HEK293 (cell line): ENCODE results near the gene MRGPRX2.

ENCODE experiments used
- BCL6B ChIP-seq: fragments of 450-650 bp; formaldehyde crosslinking; IDR thresholded peaks from 2 replicates; pipeline ENCODE4 v1.5.1; 2017; ENCODE audit warnings: missing biosample characterization, missing genetic modification characterization
- CTCF ChIP-seq: fragments of 450-650 bp; formaldehyde crosslinking; IDR thresholded peaks from 2 replicates; pipeline ENCODE4 v1.5.1; 2016; ENCODE audit warnings: missing biosample characterization, missing genetic modification characterization
- FEZF1 ChIP-seq: fragments of 450-650 bp; formaldehyde crosslinking; IDR thresholded peaks from 2 replicates; pipeline ENCODE4 v1.5.1; 2016; ENCODE audit warnings: missing biosample characterization, missing genetic modification characterization
- GLIS2 ChIP-seq: fragments of 450-650 bp; formaldehyde crosslinking; IDR thresholded peaks from 2 replicates; pipeline ENCODE4 v1.5.1; 2016; ENCODE audit warnings: missing biosample characterization, missing genetic modification characterization
- MYNN ChIP-seq: fragments of 450-650 bp; formaldehyde crosslinking; IDR thresholded peaks from 2 replicates; pipeline ENCODE4 v1.5.1; 2016; ENCODE audit warnings: missing biosample characterization, missing genetic modification characterization, borderline replicate concordance
- PATZ1 ChIP-seq: fragments of 450-650 bp; formaldehyde crosslinking; IDR thresholded peaks from 2 replicates; pipeline ENCODE4 v1.5.1; 2016; ENCODE audit warnings: missing biosample characterization, missing genetic modification characterization
- PRDM10 ChIP-seq: fragments of 450-650 bp; formaldehyde crosslinking; IDR thresholded peaks from 2 replicates; pipeline ENCODE4 v1.5.1; 2016; ENCODE audit warnings: missing biosample characterization, missing genetic modification characterization
- ZBTB17 ChIP-seq: fragments of 450-650 bp; formaldehyde crosslinking; IDR thresholded peaks from 2 replicates; pipeline ENCODE4 v1.5.1; 2016; ENCODE audit warnings: missing biosample characterization, missing genetic modification characterization
- ZBTB48 ChIP-seq: fragments of 450-650 bp; formaldehyde crosslinking; IDR thresholded peaks from 2 replicates; pipeline ENCODE4 v1.5.1; 2016; ENCODE audit warnings: missing biosample characterization, missing genetic modification characterization
- ZFP69B ChIP-seq: fragments of 450-650 bp; formaldehyde crosslinking; IDR thresholded peaks from 2 replicates; pipeline ENCODE4 v1.5.1; 2016; ENCODE audit warnings: missing biosample characterization, missing genetic modification characterization
- ZNF146 ChIP-seq: fragments of 450-650 bp; formaldehyde crosslinking; IDR thresholded peaks from 2 replicates; pipeline ENCODE4 v1.5.1; 2016; ENCODE audit warnings: missing biosample characterization, missing genetic modification characterization
- ZNF211 ChIP-seq: fragments of 450-650 bp; formaldehyde crosslinking; IDR thresholded peaks from 2 replicates; pipeline ENCODE4 v1.5.1; 2016; ENCODE audit warnings: low read depth, missing biosample characterization, missing genetic modification characterization
- ZNF223 ChIP-seq: fragments of 450-650 bp; formaldehyde crosslinking; IDR thresholded peaks from 2 replicates; pipeline ENCODE4 v1.5.1; 2016; ENCODE audit warnings: missing biosample characterization, missing genetic modification characterization
- ZNF274 ChIP-seq, 2 experiments: fragments of 200-500 bp in 1 of 2; fragments of 450-650 bp in 1 of 2; sonication (Bioruptor generic) in 1 of 2; formaldehyde crosslinking in 1 of 2; IDR thresholded peaks; 2 replicates each; pipeline versions ENCODE4 v1.5.1 to v1.6.1; 2014 to 2016; ENCODE audit warnings: borderline replicate concordance in 1 of 2, inconsistent platforms in 1 of 2, low read length in 1 of 2, missing biosample characterization in 1 of 2, missing genetic modification characterization in 1 of 2
- ZNF394 ChIP-seq: fragments of 450-650 bp; formaldehyde crosslinking; IDR thresholded peaks from 2 replicates; pipeline ENCODE4 v1.5.1; 2016; ENCODE audit warnings: missing biosample characterization, missing genetic modification characterization, mild to moderate bottlenecking, moderate library complexity, borderline replicate concordance
- ZNF423 ChIP-seq: fragments of 450-650 bp; formaldehyde crosslinking; IDR thresholded peaks from 2 replicates; pipeline ENCODE4 v1.5.1; 2016; ENCODE audit warnings: missing biosample characterization, missing genetic modification characterization
- ZNF518A ChIP-seq: fragments of 450-650 bp; formaldehyde crosslinking; conservative IDR thresholded peaks from 2 replicates; pipeline ENCODE4 v1.5.1; 2016; ENCODE audit warnings: low read depth, missing biosample characterization, missing genetic modification characterization
- ZNF549 ChIP-seq: fragments of 450-650 bp; IDR thresholded peaks from 2 replicates; pipeline ENCODE4 v1.5.1; 2018; ENCODE audit warnings: missing biosample characterization, missing genetic modification characterization, mild to moderate bottlenecking, inconsistent platforms, moderate library complexity
- ZNF624 ChIP-seq: fragments of 450-650 bp; formaldehyde crosslinking; IDR thresholded peaks from 2 replicates; pipeline ENCODE4 v1.5.1; 2017; ENCODE audit warnings: missing biosample characterization, missing genetic modification characterization
- ZNF654 ChIP-seq: fragments of 450-650 bp; formaldehyde crosslinking; IDR thresholded peaks from 2 replicates; pipeline ENCODE4 v1.5.1; 2016; ENCODE audit warnings: low read depth, missing biosample characterization, missing genetic modification characterization
- ZNF658 ChIP-seq: fragments of 450-650 bp; formaldehyde crosslinking; IDR thresholded peaks from 2 replicates; pipeline ENCODE4; 2016; ENCODE audit warnings: missing biosample characterization, missing genetic modification characterization
- ZNF776 ChIP-seq: fragments of 450-650 bp; formaldehyde crosslinking; IDR thresholded peaks from 2 replicates; pipeline ENCODE4 v1.5.0; 2017; ENCODE audit warnings: missing biosample characterization, missing genetic modification characterization, borderline replicate concordance
- ZNF791 ChIP-seq: fragments of 450-650 bp; formaldehyde crosslinking; IDR thresholded peaks from 2 replicates; pipeline ENCODE4 v1.5.1; 2016; ENCODE audit warnings: missing biosample characterization, missing genetic modification characterization
- ZNF837 ChIP-seq: fragments of 450-650 bp; formaldehyde crosslinking; IDR thresholded peaks from 2 replicates; pipeline ENCODE4 v1.5.1; 2016; ENCODE audit warnings: missing biosample characterization, missing genetic modification characterization
- ZSCAN4 ChIP-seq: fragments of 450-650 bp; formaldehyde crosslinking; IDR thresholded peaks from 2 replicates; pipeline ENCODE4 v1.5.1; 2017; ENCODE audit warnings: missing biosample characterization, missing genetic modification characterization

Gene MRGPRX2

GRCh38 chr11:19071255-19071654 lies 10.7 kb upstream of the MRGPRX2 start (continued):
- TF ChIP-seq ZNF394 (tag by site-specific recombination) = no peak; the same call in 1 of the 2 replicates
- no peak for TF ChIP-seq ZNF837 (tag by site-specific recombination)
- TF ChIP-seq PATZ1 (tag by site-specific recombination) = peak; percentile 40; the same call in 1 of the 2 replicates
- TF ChIP-seq ZNF624 (tag by site-specific recombination) = no peak
- TF ChIP-seq ZNF658 = no peak
- peak; percentile 100 for TF ChIP-seq ZNF654 (tag by site-specific recombination)
- no peak for TF ChIP-seq ZFP69B
- no peak for TF ChIP-seq GLIS2 (tag by site-specific recombination)
- no peak for TF ChIP-seq ZNF211 (tag by site-specific recombination)
- TF ChIP-seq ZNF223 (tag by site-specific recombination) = no peak
- TF ChIP-seq ZSCAN4 (tag by site-specific recombination) = peak; percentile 40; the same call in 1 of the 2 replicates
- peak; percentile 84 for TF ChIP-seq PRDM10 (tag by site-specific recombination)
- TF ChIP-seq CTCF = peak; percentile 96
- no peak for TF ChIP-seq ZNF274 (IDR thresholded peaks at IDR 0.05; ENCODE audit: low read length)
- TF ChIP-seq ZNF274 (tag by site-specific recombination; IDR thresholded peaks at IDR 0.05; ENCODE audit: borderline replicate concordance) = no peak
- no peak for TF ChIP-seq ZNF791
- TF ChIP-seq MYNN = no peak
- peak; percentile 77 for TF ChIP-seq ZBTB48 (tag by site-specific recombination)
- peak; percentile 73 for TF ChIP-seq ZBTB17 (tag by site-specific recombination)
- 0 out of 2 replicates have a peak, but pooled peaks have one; percentile 23 for TF ChIP-seq ZNF518A (tag by site-specific recombination)
- TF ChIP-seq ZNF146 = no peak
- no peak for TF ChIP-seq ZNF776 (tag by site-specific recombination)
- no peak for TF ChIP-seq ZNF423 (tag by site-specific recombination)
- TF ChIP-seq FEZF1 (tag by site-specific recombination) = no peak
- TF ChIP-seq BCL6B = no peak
- TF ChIP-seq ZNF549 = no peak
